DOHH2 (cell line): ENCODE results near the gene SLC6A11.

Source experiments
- CTCF ChIP-seq: fragments of 200-600 bp; sonication (generic); IDR thresholded peaks from one replicate; pipeline ENCODE4 v1.5.1; 2014; ENCODE audit warnings: antibody characterized with exemption, mild to moderate bottlenecking, low read depth, low read length; ENCODE audit not compliant: poor library complexity, severe bottlenecking
- EZH2phosphoT487 ChIP-seq: fragments of 200-600 bp; sonication (generic); IDR thresholded peaks from 2 replicates; pipeline ENCODE4 v1.6.1; 2017; ENCODE audit warnings: borderline replicate concordance, mild to moderate bottlenecking, antibody characterized with exemption, low read length, moderate library complexity, mixed read lengths

DNA sequence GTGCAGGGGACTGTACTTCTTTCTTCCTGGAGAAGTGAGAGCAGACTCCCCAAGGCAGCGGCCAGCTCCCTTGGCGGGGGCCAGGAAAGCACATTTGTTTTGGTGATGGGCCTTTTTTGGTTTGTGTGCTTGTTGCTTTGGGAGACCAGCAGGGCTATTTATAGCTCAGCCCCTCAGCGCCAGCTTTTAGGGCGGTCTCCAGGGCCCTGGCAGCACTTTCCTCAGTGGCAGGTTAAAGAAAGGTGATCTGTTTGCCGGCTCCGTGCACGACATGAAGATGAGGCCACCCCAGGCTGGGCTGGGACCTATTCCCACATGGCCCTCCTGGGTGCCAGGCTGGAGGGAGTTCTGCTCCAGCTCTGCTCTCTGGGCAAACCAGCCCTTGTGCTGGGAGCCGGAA is 21.8 kb downstream of the SLC6A11 start:
- TF ChIP-seq CTCF (no peak), EZH2phosphoT487 (no peak)
